Lung (tissue), 12 donors: Measurements from ENCODE around the gene CDC45. TPM values are rescaled to one million over a fixed set of nuclear protein-coding genes. Genes with fewer than 3 reads are reported as not detected.
"Not testable (repeated sequence)": the region's sequence is repeated elsewhere in the genome, so short reads cannot be mapped to it uniquely, and the experiment has no call there.

Experiments used
- ATAC-seq: fragments of 200-7000 bp; cut with Tn5 transposase; one replicate; pipeline ENCODE4 v1.9.1; 2020; ENCODE audit warnings: moderate number of reproducible peaks; ENCODE audit not compliant: insufficient read depth, low FRiP score
- DNase-seq, 3 donors: peaks; one replicate each; pipeline ENCODE4 v3.0.0-alpha.2; 2013 to 2017
- H3K27ac ChIP-seq, 2 donors: one replicate each; pipeline ENCODE4 v1.5.1; 2013; ENCODE audit warnings: mild to moderate bottlenecking in 2 of 2, moderate library complexity in 2 of 2, control low read depth in 1 of 2, inconsistent platforms in 1 of 2, low read depth in 1 of 2, low read length in 1 of 2
- H3K27me3 ChIP-seq, 3 donors: one replicate each; pipeline ENCODE4 v1.5.1; 2013; ENCODE audit warnings: low read length in 2 of 3; ENCODE audit not compliant: control insufficient read depth in 3 of 3, insufficient read depth in 3 of 3
- H3K36me3 ChIP-seq, 4 donors: one replicate each; pipeline ENCODE4 v1.5.1; 2013; ENCODE audit warnings: low read length in 4 of 4, mild to moderate bottlenecking in 1 of 4, moderate library complexity in 1 of 4; ENCODE audit not compliant: control insufficient read depth in 4 of 4, insufficient read depth in 4 of 4
- H3K4me1 ChIP-seq, 5 donors: one replicate each; pipeline ENCODE4 v1.5.1; 2013; ENCODE audit warnings: low read length in 5 of 5, mild to moderate bottlenecking in 2 of 5, moderate library complexity in 1 of 5; ENCODE audit not compliant: control insufficient read depth in 5 of 5, insufficient read depth in 5 of 5
- H3K4me3 ChIP-seq: one replicate; pipeline ENCODE4 v1.5.1; 2013; ENCODE audit warnings: mild to moderate bottlenecking, control low read depth, moderate library complexity
- H3K9ac ChIP-seq, 2 donors: one replicate each; pipeline ENCODE4 v1.5.1; 2013; ENCODE audit warnings: low read length in 2 of 2, control low read depth in 1 of 2; ENCODE audit not compliant: insufficient read depth in 1 of 2
- H3K9me3 ChIP-seq, 4 donors: one replicate each; pipeline ENCODE4 v1.5.1; 2013; ENCODE audit warnings: low read length in 3 of 4, mild to moderate bottlenecking in 1 of 4, moderate library complexity in 1 of 4; ENCODE audit not compliant: control insufficient read depth in 4 of 4, insufficient read depth in 3 of 4
- WGBS, 2 donors: extraction: QIAGEN DNeasy Blood & Tissue Kit; methylation state at CpG; one replicate each; pipeline ENCODE4 v1.1.7; 2013; 5-methylcytosine and 5-hydroxymethylcytosine counted together
- polyA plus RNA-seq, 2 donors: library from polyadenylated mRNA; stranded (reverse); fragments of 200-250 nt; gene quantifications; one replicate each; pipeline ENCODE4 v1.2.1, GENCODE V29; 2013
- total RNA-seq, 2 donors: library from RNA; depleted of rRNA in 1 of 2; stranded (reverse); fragments of >200 nt in 1 of 2; gene quantifications; one replicate each; pipeline ENCODE4 v1.2.1, GENCODE V29; 2014 to 2021
- TF ChIP-seq, protein P1 (sequence below): IDR thresholded peaks from 2 replicates; pipeline ENCODE4 v1.5.1; 2012; ENCODE audit warnings: mild to moderate bottlenecking; ENCODE audit errors: control extremely low read depth, extremely low read depth
- donor health status: control.
- donor health status: control.
- donor health status: Bipolar disorder and iron deficiency.
- donor health status: healthy.
- donor health status: DM: yes; HTN: yes; CAD: no.

The CDC45 gene
- total and polyA plus RNA-seq, 4 donors, result 2.1 to 6.8 (median 3.1) TPM

DNA sequence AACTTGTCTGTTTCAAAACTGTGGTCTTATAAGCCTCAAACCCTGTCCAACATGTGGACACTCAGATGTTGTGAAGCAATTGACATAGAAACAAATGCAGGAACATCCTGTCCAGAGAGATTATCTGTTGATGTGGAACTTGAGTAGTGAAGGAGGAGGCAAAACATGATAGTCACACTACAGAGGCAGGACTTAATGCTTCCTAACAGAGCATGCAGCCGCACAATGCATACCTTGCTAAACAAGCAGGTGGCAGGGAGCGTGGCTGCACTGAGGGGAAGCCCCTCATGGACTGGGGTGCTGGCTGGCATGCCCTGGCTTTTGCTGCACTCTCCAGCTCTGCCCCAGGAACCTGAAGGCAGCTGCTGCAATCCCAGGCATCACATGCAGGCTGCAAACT, 37.6 kb upstream of the CDC45 start:
- no peaks in the 10 kb centered on the region for H3K27me3 ChIP-seq
- no peak overlapping the region for H3K9ac ChIP-seq
- no peak overlapping the region for H3K27ac ChIP-seq
- no peak overlapping the region for H3K4me3 ChIP-seq
- peaks cover 0 to 12% (median 2%) of the 10 kb centered on the region in 4 donors for H3K36me3 ChIP-seq
- H3K9me3 ChIP-seq, result no peaks in the 10 kb centered on the region
- 93 to 95% methylated on average over 2 of the region's 2 CpGs for WGBS, 2 donors
- DNase-seq (no peak), ATAC-seq (no peak)
- peaks cover 3 to 11% (median 7%) of the 10 kb centered on the region in 5 donors for H3K4me1 ChIP-seq
- TF ChIP-seq, protein P1, sequence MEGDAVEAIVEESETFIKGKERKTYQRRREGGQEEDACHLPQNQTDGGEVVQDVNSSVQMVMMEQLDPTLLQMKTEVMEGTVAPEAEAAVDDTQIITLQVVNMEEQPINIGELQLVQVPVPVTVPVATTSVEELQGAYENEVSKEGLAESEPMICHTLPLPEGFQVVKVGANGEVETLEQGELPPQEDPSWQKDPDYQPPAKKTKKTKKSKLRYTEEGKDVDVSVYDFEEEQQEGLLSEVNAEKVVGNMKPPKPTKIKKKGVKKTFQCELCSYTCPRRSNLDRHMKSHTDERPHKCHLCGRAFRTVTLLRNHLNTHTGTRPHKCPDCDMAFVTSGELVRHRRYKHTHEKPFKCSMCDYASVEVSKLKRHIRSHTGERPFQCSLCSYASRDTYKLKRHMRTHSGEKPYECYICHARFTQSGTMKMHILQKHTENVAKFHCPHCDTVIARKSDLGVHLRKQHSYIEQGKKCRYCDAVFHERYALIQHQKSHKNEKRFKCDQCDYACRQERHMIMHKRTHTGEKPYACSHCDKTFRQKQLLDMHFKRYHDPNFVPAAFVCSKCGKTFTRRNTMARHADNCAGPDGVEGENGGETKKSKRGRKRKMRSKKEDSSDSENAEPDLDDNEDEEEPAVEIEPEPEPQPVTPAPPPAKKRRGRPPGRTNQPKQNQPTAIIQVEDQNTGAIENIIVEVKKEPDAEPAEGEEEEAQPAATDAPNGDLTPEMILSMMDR, result no peak

DNA sequence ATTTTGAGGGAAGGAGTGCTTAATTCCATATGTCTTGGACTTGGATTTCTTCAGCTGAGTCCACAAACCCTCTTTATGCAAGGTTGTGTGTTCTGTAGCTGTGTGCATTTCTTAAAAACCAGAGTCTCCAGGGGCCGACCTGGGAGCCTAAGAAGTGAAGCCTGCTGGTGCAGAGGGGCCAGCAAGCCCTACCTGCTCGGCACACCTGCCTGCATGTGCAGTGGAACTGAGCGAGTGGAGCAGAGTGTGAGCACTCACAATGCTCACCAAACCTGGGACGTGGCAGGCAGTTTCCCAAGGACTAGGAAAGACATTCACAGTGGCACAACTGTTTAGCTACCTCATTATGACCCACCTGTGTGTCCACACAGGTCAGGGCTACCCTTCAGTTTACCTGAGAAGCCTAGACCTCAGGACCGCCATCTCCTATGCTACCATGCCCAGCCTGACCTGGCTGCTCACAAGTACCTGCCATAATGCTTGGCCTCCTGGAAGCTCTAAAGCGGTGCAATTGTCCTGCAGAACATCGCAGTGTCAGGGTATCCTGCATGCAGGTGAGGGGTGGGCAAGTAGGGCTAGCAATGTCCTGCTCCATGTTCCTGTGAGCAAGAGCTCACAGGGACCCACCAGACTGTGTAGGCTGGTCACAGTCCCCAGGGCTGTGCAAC, 36.0 kb upstream of the CDC45 start:
- H3K9ac ChIP-seq, result no peak overlapping the region
- TF ChIP-seq, protein P1, result no peak
- H3K36me3 ChIP-seq, result peaks cover 0 to 12% (median 2%) of the 10 kb centered on the region in 4 donors
- H3K4me1 ChIP-seq, result peaks cover 3 to 14% (median 11%) of the 10 kb centered on the region in 5 donors
- DNase-seq, result no peak
- no peaks in the 10 kb centered on the region for H3K27me3 ChIP-seq
- no peaks in the 10 kb centered on the region for H3K9me3 ChIP-seq
- no peak for ATAC-seq
- 77 to 90% methylated on average over 7 of the region's 7 CpGs for WGBS, 2 donors
- H3K27ac ChIP-seq, result peak overlapping the region in 1 of 2 donors; percentile 13
- no peak overlapping the region for H3K4me3 ChIP-seq

- 91 to 94% methylated on average over 9 of the region's 9 CpGs for WGBS, 2 donors
- not testable (repeated sequence) for H3K27me3 ChIP-seq, H3K9ac ChIP-seq, ATAC-seq, DNase-seq, H3K4me3 ChIP-seq, H3K27ac ChIP-seq, H3K9me3 ChIP-seq
- peaks cover 3 to 19% (median 11%) of the 10 kb centered on the region in 5 donors for H3K4me1 ChIP-seq
- H3K36me3 ChIP-seq, result peaks cover 2 to 12% (median 3%) of the 10 kb centered on the region in 4 donors
These were observed 34.3 kb upstream of the CDC45 start for GRCh38 chr22:19445279-19445982.

DNA sequence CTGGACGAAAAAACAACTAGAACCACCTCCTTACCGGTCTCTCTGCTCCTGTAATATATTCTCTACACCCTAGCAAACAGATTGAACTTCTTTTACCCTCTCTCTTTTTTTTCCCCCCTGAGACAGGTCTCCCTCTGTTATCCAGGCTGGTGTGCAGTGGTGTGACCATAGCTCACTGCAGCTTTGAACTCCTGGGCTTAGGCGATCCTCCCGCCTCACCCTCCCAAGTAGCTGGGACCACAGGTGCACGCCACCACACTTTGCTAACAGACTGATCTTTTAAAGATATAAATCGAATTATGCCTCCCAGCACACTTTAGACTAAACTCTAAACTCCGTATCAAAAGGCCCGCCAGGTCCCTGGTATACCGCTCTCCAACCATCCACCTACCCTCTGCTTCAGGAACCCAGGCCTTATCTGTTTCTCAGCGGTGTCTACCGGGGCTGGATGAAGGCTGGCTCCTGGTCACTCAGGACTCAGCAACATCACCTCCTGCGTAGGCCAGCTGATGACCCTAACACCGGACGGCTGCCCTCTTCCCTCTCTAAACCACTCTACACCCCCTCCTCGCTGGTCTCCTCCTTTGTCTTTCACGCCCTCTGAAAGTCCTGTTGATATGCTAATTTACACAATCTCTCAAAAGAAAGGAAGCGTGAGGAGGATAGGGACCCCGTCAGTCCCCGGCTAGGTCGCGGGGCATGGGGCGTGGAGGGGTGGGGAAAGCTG, 33.0 kb upstream of the CDC45 start:
- Histone ChIP-seq H3K27ac (peak overlapping the region; percentile 96 to 99), H3K27me3 (no peaks in the 10 kb centered on the region), H3K4me1 (peaks cover 3 to 19% (median 11%) of the 10 kb centered on the region in 5 donors), H3K9me3 (no peaks in the 10 kb centered on the region), H3K36me3 (peaks cover 2 to 14% (median 3%) of the 10 kb centered on the region in 4 donors), H3K9ac (peak overlapping the region; percentile 54 to 77), H3K4me3 (peak overlapping the region; percentile 90)
- ATAC-seq (no peak), DNase-seq (no peak)
- TF ChIP-seq, protein P1, result no peak
- 21 to 27% methylated on average over 22 of the region's 22 CpGs for WGBS, 2 donors
